ENCODE data around the gene RNH1. TPM values are rescaled to one million over a fixed set of nuclear protein-coding genes. Genes with fewer than 3 reads are reported as not detected.
A peak's percentile ranks its signal among the peaks of the same experiment; 100 is the strongest.

The RNH1 gene
- total RNA-seq, 4 donors from 2014 or later, result 138 to 197 (median 159) TPM

GRCh38 chr11:468493-468892 lies 38.5 kb downstream of the RNH1 start:
- in situ Hi-C loops (cut with MboI; ENCODE audit: low sequenced_read_pairs in 4 of 4), result no loop called here
- TF ChIP-seq CTCF (IDR thresholded peaks at IDR 0.05 in 4 of 5, conservative IDR thresholded peaks at IDR 0.05 in 1 of 5), result no peak
- no peak for TF ChIP-seq POLR2A (IDR thresholded peaks at IDR 0.05)
- DNase-seq (no peak), ATAC-seq (no peak)
- peak overlapping the region in 2 of 4 donors; percentile 41 to 64 for H3K27ac ChIP-seq
- H3K27me3 ChIP-seq, result no peaks in the 10 kb centered on the region
- intact Hi-C loops (cut with DNase I; ENCODE audit: low total_unique reads), result no loop called here
- H3K4me3 ChIP-seq, result no peak overlapping the region
- no peaks in the 10 kb centered on the region for H3K36me3 ChIP-seq
- H3K4me1 ChIP-seq, result peaks cover 8 to 21% of the 10 kb centered on the region in 2 donors
- H3K9me3 ChIP-seq, result no peaks in the 10 kb centered on the region

- Histone ChIP-seq H3K27me3 (no peaks in the 10 kb centered on the region), H3K9me3 (no peaks in the 10 kb centered on the region), H3K4me1 (peaks cover 8 to 21% of the 10 kb centered on the region in 2 donors), H3K36me3 (no peaks in the 10 kb centered on the region), H3K27ac (peak overlapping the region in 1 of 4 donors; percentile 41), H3K4me3 (no peak overlapping the region)
- intact Hi-C loops (cut with DNase I; ENCODE audit: low total_unique reads), result no loop called here
- DNase-seq (no peak), ATAC-seq (peak in 1 of 2 donors; percentile 8)
- in situ Hi-C loops (cut with MboI; ENCODE audit: low sequenced_read_pairs in 4 of 4), result no loop called here
- TF ChIP-seq POLR2A (IDR thresholded peaks at IDR 0.05) (no peak), CTCF (IDR thresholded peaks at IDR 0.05 in 4 of 5, conservative IDR thresholded peaks at IDR 0.05 in 1 of 5) (no peak)
Observed at GRCh38 chr11:468036-468435, 39.0 kb downstream of the RNH1 start.

- Histone ChIP-seq H3K36me3 (peaks cover 0 to 6% of the 10 kb centered on the region in 2 donors), H3K9me3 (no peaks in the 10 kb centered on the region), H3K27me3 (no peaks in the 10 kb centered on the region), H3K27ac (no peak overlapping the region), H3K4me3 (no peak overlapping the region), H3K4me1 (peaks cover 8 to 21% of the 10 kb centered on the region in 2 donors)
- DNase-seq (no peak), ATAC-seq (no peak)
- in situ Hi-C loops (cut with MboI; ENCODE audit: low sequenced_read_pairs in 4 of 4), result no loop called here
- intact Hi-C loops (cut with DNase I; ENCODE audit: low total_unique reads), result no loop called here
- TF ChIP-seq POLR2A (IDR thresholded peaks at IDR 0.05) (no peak), CTCF (IDR thresholded peaks at IDR 0.05 in 4 of 5, conservative IDR thresholded peaks at IDR 0.05 in 1 of 5) (no peak)
Observed at GRCh38 chr11:465896-466530, 41.0 kb downstream of the RNH1 start.

- Histone ChIP-seq H3K27me3 (no peaks in the 10 kb centered on the region), H3K36me3 (peaks cover 0 to 21% of the 10 kb centered on the region in 2 donors), H3K9me3 (no peaks in the 10 kb centered on the region), H3K4me3 (no peak overlapping the region), H3K27ac (no peak overlapping the region), H3K4me1 (peaks cover 0 to 11% of the 10 kb centered on the region in 2 donors)
- intact Hi-C loops (cut with DNase I; ENCODE audit: low total_unique reads), result no loop called here
- no peak for DNase-seq
- TF ChIP-seq CTCF (IDR thresholded peaks at IDR 0.05 in 4 of 5, conservative IDR thresholded peaks at IDR 0.05 in 1 of 5), result no peak
- no peak for TF ChIP-seq POLR2A (IDR thresholded peaks at IDR 0.05)
- in situ Hi-C loops (cut with MboI; ENCODE audit: low sequenced_read_pairs in 4 of 4), result no loop called here
- no peak for ATAC-seq
Observed at GRCh38 chr11:464316-464715, 42.7 kb downstream of the RNH1 start.
